ENCODE data around the gene TMCO1. TPM values are rescaled to one million over a fixed set of nuclear protein-coding genes. Genes with fewer than 3 reads are reported as not detected.

Gene TMCO1
- total RNA-seq, 2 experiments from 2014 or later = 25.7 to 27.4 TPM

GRCh38 chr1:165738794-165739193 lies 29.9 kb downstream of the TMCO1 start:
- ChIA-PET POLR2A (interaction anchor here (0.7 kb wide), 1 partner anchor 11 kb away, joined by 3 read pairs; no protein-coding TSS in a partner anchor), CTCF (no interaction called here)
- Mint-ChIP-seq H3K36me3 (ENCODE audit: low read depth) (peaks cover 85% of the 10 kb centered on the region), H3K27me3 (no peaks in the 10 kb centered on the region), H3K4me3 (no peak overlapping the region), H3K27ac (no peak overlapping the region), H3K4me1 (ENCODE audit: low read depth) (peaks cover 22% of the 10 kb centered on the region), H3K9me3 (no peaks in the 10 kb centered on the region)
- TF ChIP-seq CTCF (IDR thresholded peaks at IDR 0.05) = no peak
- peaks cover 50% of the 10 kb centered on the region for H3K36me3 ChIP-seq (ENCODE audit: insufficient read depth, low read length)
- ATAC-seq (ENCODE audit: poor library complexity) (no peak), DNase-seq (no peak)
- intact Hi-C loops (cut with DNase I, micrococcal nuclease) = no loop called here
- no peaks in the 10 kb centered on the region for H3K4me1 ChIP-seq (ENCODE audit: insufficient read depth, low read length)
- H3K27ac ChIP-seq (ENCODE audit: low read depth in 1 of 2, low read length in 2 of 2) = no peak overlapping the region
- H3K4me3 ChIP-seq (ENCODE audit: low read length) = no peak overlapping the region
- no peaks in the 10 kb centered on the region for H3K9me3 ChIP-seq (ENCODE audit: control insufficient read depth in 1 of 2, insufficient read depth in 1 of 2, low read length in 2 of 2)
- no peaks in the 10 kb centered on the region for H3K27me3 ChIP-seq (ENCODE audit: control insufficient read depth in 1 of 2, insufficient read depth in 2 of 2, low read length in 2 of 2)

DNA sequence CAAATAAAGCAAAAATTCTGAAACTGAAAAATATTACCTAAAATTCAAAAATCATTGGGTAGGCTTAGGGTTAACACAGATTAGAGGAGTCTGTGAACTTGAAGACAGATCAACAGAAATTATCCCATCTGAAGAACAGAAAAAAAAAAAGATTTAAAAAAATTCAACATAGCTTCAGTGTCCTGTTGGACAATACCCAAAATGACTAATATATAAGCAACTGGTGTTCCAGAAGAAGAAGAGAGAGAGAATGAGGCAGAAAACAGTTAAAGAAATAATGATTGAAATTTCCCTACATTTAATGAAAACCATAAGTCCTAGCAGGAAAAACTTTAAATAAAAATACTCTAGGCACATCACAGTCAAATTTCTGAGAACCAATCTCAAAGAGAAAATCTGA lies 31.5 kb downstream of the TMCO1 start:
- intact Hi-C loops (cut with DNase I, micrococcal nuclease) = no loop called here
- Mint-ChIP-seq H3K4me1 (ENCODE audit: low read depth) (peaks cover 22% of the 10 kb centered on the region), H3K9me3 (no peaks in the 10 kb centered on the region), H3K27me3 (no peaks in the 10 kb centered on the region), H3K4me3 (no peak overlapping the region), H3K36me3 (ENCODE audit: low read depth) (peaks cover 86% of the 10 kb centered on the region), H3K27ac (no peak overlapping the region)
- H3K27ac ChIP-seq (ENCODE audit: low read depth in 1 of 2, low read length in 2 of 2) = no peak overlapping the region
- DNase-seq (no peak), ATAC-seq (ENCODE audit: poor library complexity) (no peak)
- CTCF ChIA-PET = no interaction called here
- POLR2A ChIA-PET = interaction anchor here (0.6 kb wide), 1 partner anchor 178 kb away, joined by 3 read pairs; no protein-coding TSS in a partner anchor
- H3K4me3 ChIP-seq (ENCODE audit: low read length) = no peak overlapping the region
- no peaks in the 10 kb centered on the region for H3K9me3 ChIP-seq (ENCODE audit: control insufficient read depth in 1 of 2, insufficient read depth in 1 of 2, low read length in 2 of 2)
- no peaks in the 10 kb centered on the region for H3K4me1 ChIP-seq (ENCODE audit: insufficient read depth, low read length)
- peaks cover 47% of the 10 kb centered on the region for H3K36me3 ChIP-seq (ENCODE audit: insufficient read depth, low read length)
- H3K27me3 ChIP-seq (ENCODE audit: control insufficient read depth in 1 of 2, insufficient read depth in 2 of 2, low read length in 2 of 2) = no peaks in the 10 kb centered on the region
- TF ChIP-seq CTCF (IDR thresholded peaks at IDR 0.05) = no peak

- DNase-seq = no peak
- ChIA-PET CTCF (interaction anchor here (1.2 to 1.5 kb wide), 2 partner anchors 11 to 12 kb away, joined by 4 read pairs; no protein-coding TSS in a partner anchor), POLR2A (interaction anchor here (0.6 kb wide), 1 partner anchor 150 kb away, joined by 5 read pairs; no protein-coding TSS in a partner anchor)
- Histone ChIP-seq H3K36me3 (ENCODE audit: insufficient read depth, low read length) (peaks cover 36% of the 10 kb centered on the region), H3K27me3 (ENCODE audit: control insufficient read depth in 1 of 2, insufficient read depth in 2 of 2, low read length in 2 of 2) (no peaks in the 10 kb centered on the region), H3K9me3 (ENCODE audit: control insufficient read depth in 1 of 2, insufficient read depth in 1 of 2, low read length in 2 of 2) (no peaks in the 10 kb centered on the region), H3K4me1 (ENCODE audit: insufficient read depth, low read length) (no peaks in the 10 kb centered on the region), H3K4me3 (ENCODE audit: low read length) (no peak overlapping the region), H3K27ac (ENCODE audit: low read depth in 1 of 2, low read length in 2 of 2) (no peak overlapping the region)
- Mint-ChIP-seq H3K4me1 (ENCODE audit: low read depth) (peaks cover 18% of the 10 kb centered on the region), H3K27me3 (no peaks in the 10 kb centered on the region), H3K9me3 (no peaks in the 10 kb centered on the region), H3K4me3 (no peak overlapping the region), H3K27ac (no peak overlapping the region), H3K36me3 (ENCODE audit: low read depth) (peaks cover 81% of the 10 kb centered on the region)
- ATAC-seq (ENCODE audit: poor library complexity) = no peak
- intact Hi-C loops (cut with DNase I, micrococcal nuclease) = no loop called here
- TF ChIP-seq CTCF (IDR thresholded peaks at IDR 0.05) = no peak
These were observed 33.8 kb downstream of the TMCO1 start for GRCh38 chr1:165734906-165735305.

Data from CD4-positive, alpha-beta T cell (primary cell).